ENCODE data around the gene SPANXN5.
"Not testable (repeated sequence)": the region's sequence is repeated elsewhere in the genome, so short reads cannot be mapped to it uniquely, and the experiment has no call there.

SPANXN5 gene

DNA sequence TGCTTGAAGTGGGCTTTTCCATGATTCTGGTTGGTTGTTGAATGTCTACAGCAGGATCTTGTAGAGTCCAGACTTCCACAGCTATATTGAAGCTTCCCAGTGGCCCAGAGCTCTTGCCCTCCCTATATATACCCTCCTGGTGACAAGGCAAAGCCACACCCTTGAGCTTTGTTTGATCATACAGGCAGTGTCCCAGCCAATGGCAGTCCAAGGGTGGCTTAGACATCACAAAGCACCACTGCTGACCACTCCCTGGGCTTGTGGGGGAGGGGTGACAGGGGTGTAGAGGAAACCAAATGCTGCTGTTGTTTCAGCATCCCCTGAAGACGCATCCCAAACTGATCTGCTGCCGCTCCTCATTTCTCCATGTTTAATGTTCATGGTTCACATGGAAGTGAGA lies at the start of gene SPANXN5:
Gene SPANXN5 (minus strand): TSS at position 101 of the 400 bp plus-strand sequence. CDS start 79 bp downstream, at position 22.
- not testable (repeated sequence) for DNase-seq (ENCODE audit: low spot score)

GRCh38 chrX:52843619-52844018 lies 46.4 kb upstream of the SPANXN5 start:
- not testable (repeated sequence) for DNase-seq (ENCODE audit: low spot score)

DNA sequence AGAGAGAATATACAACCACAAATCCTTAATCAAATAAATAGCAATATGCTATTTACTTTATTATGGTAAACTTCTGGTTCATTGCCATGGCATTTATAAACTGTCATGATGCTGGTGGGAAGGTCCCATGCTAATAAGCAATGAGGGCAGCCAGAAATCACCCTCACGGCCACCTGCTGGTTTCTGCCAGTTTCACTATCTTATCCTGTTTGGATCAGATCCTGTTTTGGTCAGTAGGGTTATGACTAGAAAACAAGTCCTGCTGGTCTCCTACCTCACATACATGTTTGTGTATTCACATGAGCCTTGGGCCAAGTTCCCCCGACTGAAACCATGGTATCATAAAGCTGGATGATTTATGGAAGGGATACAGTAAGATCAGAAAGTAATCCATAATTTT lies 41.9 kb upstream of the SPANXN5 start:
- TF ChIP-seq, protein P1, sequence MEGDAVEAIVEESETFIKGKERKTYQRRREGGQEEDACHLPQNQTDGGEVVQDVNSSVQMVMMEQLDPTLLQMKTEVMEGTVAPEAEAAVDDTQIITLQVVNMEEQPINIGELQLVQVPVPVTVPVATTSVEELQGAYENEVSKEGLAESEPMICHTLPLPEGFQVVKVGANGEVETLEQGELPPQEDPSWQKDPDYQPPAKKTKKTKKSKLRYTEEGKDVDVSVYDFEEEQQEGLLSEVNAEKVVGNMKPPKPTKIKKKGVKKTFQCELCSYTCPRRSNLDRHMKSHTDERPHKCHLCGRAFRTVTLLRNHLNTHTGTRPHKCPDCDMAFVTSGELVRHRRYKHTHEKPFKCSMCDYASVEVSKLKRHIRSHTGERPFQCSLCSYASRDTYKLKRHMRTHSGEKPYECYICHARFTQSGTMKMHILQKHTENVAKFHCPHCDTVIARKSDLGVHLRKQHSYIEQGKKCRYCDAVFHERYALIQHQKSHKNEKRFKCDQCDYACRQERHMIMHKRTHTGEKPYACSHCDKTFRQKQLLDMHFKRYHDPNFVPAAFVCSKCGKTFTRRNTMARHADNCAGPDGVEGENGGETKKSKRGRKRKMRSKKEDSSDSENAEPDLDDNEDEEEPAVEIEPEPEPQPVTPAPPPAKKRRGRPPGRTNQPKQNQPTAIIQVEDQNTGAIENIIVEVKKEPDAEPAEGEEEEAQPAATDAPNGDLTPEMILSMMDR (IDR thresholded peaks at IDR 0.05; ENCODE audit: extremely low read depth, missing control alignments) = no peak
- DNase-seq (ENCODE audit: low spot score) = no peak

GRCh38 chrX:52830551-52830950 lies 33.3 kb upstream of the SPANXN5 start:
- TF ChIP-seq, protein P1 (IDR thresholded peaks at IDR 0.05; ENCODE audit: extremely low read depth, missing control alignments) = no peak
- no peak for DNase-seq (ENCODE audit: low spot score)

DNA sequence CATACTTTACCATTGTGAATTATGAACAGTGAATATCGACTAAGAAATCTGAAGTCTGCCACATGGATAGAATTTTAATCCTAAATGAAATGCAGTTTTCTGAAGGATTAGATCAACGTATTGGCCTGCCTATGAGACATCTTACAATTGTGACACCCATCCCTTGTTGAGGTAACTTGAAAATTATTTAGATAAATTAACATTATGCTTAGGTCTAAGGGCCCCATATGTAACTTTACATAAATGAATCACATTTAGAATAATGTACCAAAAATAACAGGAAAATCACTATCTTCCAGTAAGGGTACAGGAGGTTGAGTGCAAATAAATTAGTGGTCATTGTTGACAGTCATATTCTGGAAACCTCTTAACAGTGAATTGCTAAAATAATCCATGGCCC lies 27.4 kb upstream of the SPANXN5 start:
- DNase-seq (ENCODE audit: low spot score) = no peak
- TF ChIP-seq, protein P1 (IDR thresholded peaks at IDR 0.05; ENCODE audit: extremely low read depth, missing control alignments) = no peak

- DNase-seq (ENCODE audit: low spot score) = no peak
Observed at GRCh38 chrX:52821079-52821760, 24.0 kb upstream of the SPANXN5 start.

GRCh38 chrX:52819788-52820187 lies 22.6 kb upstream of the SPANXN5 start:
- no peak for DNase-seq (ENCODE audit: low spot score)
- TF ChIP-seq, protein P1 (IDR thresholded peaks at IDR 0.05; ENCODE audit: extremely low read depth, missing control alignments) = no peak

More at GRCh38 chrX:52821079-52821760, 24.0 kb upstream of the SPANXN5 start:
- TF ChIP-seq, protein P1 (IDR thresholded peaks at IDR 0.05; ENCODE audit: extremely low read depth, missing control alignments) = no peak

- no peak for DNase-seq (ENCODE audit: low spot score)
- TF ChIP-seq, protein P1 (IDR thresholded peaks at IDR 0.05; ENCODE audit: extremely low read depth, missing control alignments) = no peak
Observed at GRCh38 chrX:52811065-52811625, 13.9 kb upstream of the SPANXN5 start, which contains the start of gene XAGE5. TSS of gene XAGE5 (plus strand) at chrX:52811287. CDS start at chrX:52812567, 1,280 bp downstream.

DNA sequence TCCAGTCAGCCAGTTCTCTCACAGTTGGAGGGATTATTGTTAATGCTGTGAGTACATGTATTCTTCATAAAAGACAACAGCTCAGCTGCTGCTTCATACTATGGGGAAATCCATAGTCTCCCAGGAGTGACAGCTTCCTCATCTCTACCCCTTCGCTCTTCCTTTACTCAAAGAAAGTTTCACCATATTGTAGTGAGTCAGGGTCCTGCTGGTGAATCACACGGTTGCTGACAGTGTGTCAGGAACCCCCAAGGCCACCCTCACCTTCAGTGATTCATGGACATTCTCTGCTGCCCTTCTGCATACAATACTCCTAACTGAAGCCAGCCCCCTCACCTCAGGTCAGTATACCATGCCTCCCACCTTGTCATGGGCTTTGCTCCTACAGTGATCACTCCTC lies 7.6 kb upstream of the SPANXN5 start:
- DNase-seq (ENCODE audit: low spot score) = not testable (repeated sequence)

- DNase-seq (ENCODE audit: low spot score) = not testable (repeated sequence)
Observed at GRCh38 chrX:52773504-52773903, 23.7 kb downstream of the SPANXN5 start.

GRCh38 chrX:52765983-52766382 lies 31.2 kb downstream of the SPANXN5 start:
- DNase-seq (ENCODE audit: low spot score) = not testable (repeated sequence)

DNA sequence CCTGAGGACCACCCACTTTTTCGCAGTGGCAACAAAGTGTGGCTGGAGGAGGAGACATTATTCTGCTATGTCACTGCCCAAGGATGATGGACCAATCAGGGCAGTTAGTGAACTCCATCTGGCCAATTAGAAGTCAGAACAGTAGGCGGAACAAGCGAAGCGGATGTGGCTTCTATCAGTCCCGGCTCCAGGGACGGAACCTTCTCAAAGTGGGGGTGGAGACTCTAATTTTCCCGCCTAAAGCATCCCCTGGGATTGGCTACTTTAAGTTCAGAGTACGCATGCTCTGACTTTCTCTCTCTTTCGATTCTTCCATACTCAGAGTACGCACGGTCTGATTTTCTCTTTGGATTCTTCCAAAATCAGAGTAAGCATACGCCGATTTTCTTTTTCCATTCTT lies 46.3 kb downstream of the SPANXN5 start, which contains the start of gene SSX2B:
Gene SSX2B (plus strand): TSS at position 301 of the 400 bp plus-strand sequence. CDS start 1,429 bp downstream, outside the sequence.
- DNase-seq (ENCODE audit: low spot score) = not testable (repeated sequence)
